ENCODE data around the gene MYO5A.
A peak's percentile ranks its signal among the peaks of the same experiment; 100 is the strongest.
"Not testable (repeated sequence)": the region's sequence is repeated elsewhere in the genome, so short reads cannot be mapped to it uniquely, and the experiment has no call there.

MYO5A gene

DNA sequence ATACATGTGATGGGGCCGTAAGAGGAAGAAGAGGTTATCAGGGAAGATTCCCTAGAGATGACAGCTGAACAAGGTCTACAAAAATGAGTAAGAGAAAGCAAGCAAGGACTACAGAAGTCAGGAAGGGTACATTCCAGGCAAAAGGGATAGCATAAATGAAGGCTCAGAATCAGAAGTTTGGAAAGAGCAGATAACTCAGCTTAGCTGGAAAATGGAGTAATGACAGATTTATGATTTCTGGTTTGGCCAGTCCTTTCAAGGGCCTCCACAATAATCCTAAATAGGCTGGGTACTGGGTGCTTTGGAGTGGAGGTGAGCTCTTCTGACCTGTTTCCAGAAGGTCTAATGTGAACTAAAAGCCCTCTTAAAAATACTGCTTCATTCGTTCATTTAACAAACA lies 110.7 kb downstream of the MYO5A start:
- peak overlapping the region in 1 of 7 experiments; percentile 3 for H3K4me3 ChIP-seq (ENCODE audit: control insufficient read depth in 1 of 7, extremely low read depth in 1 of 7, insufficient read depth in 4 of 7, low read depth in 2 of 7, low read length in 6 of 7)
- H3K4me1 ChIP-seq (ENCODE audit: control extremely low read depth in 1 of 4, control insufficient read depth in 4 of 4, insufficient read depth in 4 of 4, low read length in 3 of 4): peaks cover 14 to 42% (median 28%) of the 10 kb centered on the region in 4 experiments
- 100% methylated on average over 1 of the region's 2 CpGs for WGBS (ENCODE audit: insufficient coverage)
- no peaks in the 10 kb centered on the region for H3K27me3 ChIP-seq (replicated peaks in 2 of 5; ENCODE audit: control insufficient read depth in 4 of 5, insufficient read depth in 5 of 5, low read length in 4 of 5)
- no peaks in the 10 kb centered on the region for H3K9me3 ChIP-seq (ENCODE audit: control extremely low read depth in 1 of 5, control insufficient read depth in 4 of 5, insufficient read depth in 2 of 5, low read depth in 1 of 5, low read length in 4 of 5)
- H3K27ac ChIP-seq (ENCODE audit: insufficient read depth in 1 of 2, low read depth in 1 of 2, low read length in 2 of 2, poor library complexity in 1 of 2, severe bottlenecking in 2 of 2): peak overlapping the region in 1 of 2 experiments; percentile 89
- CTCF ChIA-PET: interaction anchor here (1.3 kb wide), 1 partner anchor 31 kb away, joined by 4 read pairs; no protein-coding TSS in a partner anchor
- POLR2A ChIA-PET: no interaction called here
- H3K36me3 ChIP-seq (ENCODE audit: control insufficient read depth in 4 of 4, insufficient read depth in 4 of 4, low read length in 3 of 4): peaks cover 0 to 2% (median 0%) of the 10 kb centered on the region in 4 experiments
- DNase-seq: no peak

- POLR2A ChIA-PET: interaction anchor here (0.6 to 0.8 kb wide), 2 partner anchors 44 to 66 kb away, joined by 3 to 8 read pairs; no protein-coding TSS in a partner anchor
- peak in 2 of 3 donors; percentile 72 to 78 for DNase-seq
- Histone ChIP-seq H3K27me3 (replicated peaks in 2 of 5; ENCODE audit: control insufficient read depth in 4 of 5, insufficient read depth in 5 of 5, low read length in 4 of 5) (no peaks in the 10 kb centered on the region), H3K4me1 (ENCODE audit: control extremely low read depth in 1 of 4, control insufficient read depth in 4 of 4, insufficient read depth in 4 of 4, low read length in 3 of 4) (peaks cover 14 to 42% (median 28%) of the 10 kb centered on the region in 4 experiments), H3K4me3 (ENCODE audit: control insufficient read depth in 1 of 7, extremely low read depth in 1 of 7, insufficient read depth in 4 of 7, low read depth in 2 of 7, low read length in 6 of 7) (no peak overlapping the region), H3K36me3 (ENCODE audit: control insufficient read depth in 4 of 4, insufficient read depth in 4 of 4, low read length in 3 of 4) (peaks cover 0 to 2% (median 0%) of the 10 kb centered on the region in 4 experiments), H3K27ac (ENCODE audit: insufficient read depth in 1 of 2, low read depth in 1 of 2, low read length in 2 of 2, poor library complexity in 1 of 2, severe bottlenecking in 2 of 2) (no peak overlapping the region), H3K9me3 (ENCODE audit: control extremely low read depth in 1 of 5, control insufficient read depth in 4 of 5, insufficient read depth in 2 of 5, low read depth in 1 of 5, low read length in 4 of 5) (no peaks in the 10 kb centered on the region)
- WGBS (ENCODE audit: insufficient coverage): no CpG with 5 or more reads among the region's 3 CpGs
- CTCF ChIA-PET: no interaction called here
Measured at GRCh38 chr15:52417521-52417920, 111.2 kb downstream of the MYO5A start.

DNA sequence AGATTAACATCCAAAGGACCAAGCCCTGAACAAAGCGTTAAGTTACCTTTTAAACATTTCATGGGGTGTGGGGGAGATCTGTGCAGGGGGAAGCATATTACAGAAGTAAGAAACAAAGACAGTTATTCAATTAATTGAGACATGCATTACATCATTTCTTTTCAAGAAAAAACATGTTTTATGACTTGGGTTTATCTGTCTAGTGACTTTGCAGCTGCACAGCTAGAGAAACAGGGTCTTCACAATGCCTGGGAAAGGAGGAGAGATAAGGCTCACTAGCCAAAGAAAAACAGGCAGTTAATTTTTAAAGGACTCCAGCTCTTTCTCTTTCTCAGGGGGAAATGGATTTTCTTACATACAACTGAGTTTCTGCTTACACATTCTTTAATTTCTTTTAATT lies 112.1 kb downstream of the MYO5A start:
- peak in 2 of 3 donors; percentile 29 to 56 for DNase-seq
- H3K27me3 ChIP-seq (replicated peaks in 2 of 5; ENCODE audit: control insufficient read depth in 4 of 5, insufficient read depth in 5 of 5, low read length in 4 of 5); H3K36me3 ChIP-seq (ENCODE audit: control insufficient read depth in 4 of 4, insufficient read depth in 4 of 4, low read length in 3 of 4); H3K9me3 ChIP-seq (ENCODE audit: control extremely low read depth in 1 of 5, control insufficient read depth in 4 of 5, insufficient read depth in 2 of 5, low read depth in 1 of 5, low read length in 4 of 5); POLR2A ChIA-PET; H3K4me3 ChIP-seq (ENCODE audit: control insufficient read depth in 1 of 7, extremely low read depth in 1 of 7, insufficient read depth in 4 of 7, low read depth in 2 of 7, low read length in 6 of 7): not testable (repeated sequence)
- Histone ChIP-seq H3K4me1 (ENCODE audit: control extremely low read depth in 1 of 4, control insufficient read depth in 4 of 4, insufficient read depth in 4 of 4, low read length in 3 of 4) (peaks cover 14 to 42% (median 28%) of the 10 kb centered on the region in 4 experiments), H3K27ac (ENCODE audit: insufficient read depth in 1 of 2, low read depth in 1 of 2, low read length in 2 of 2, poor library complexity in 1 of 2, severe bottlenecking in 2 of 2) (peak overlapping the region in 1 of 2 experiments; percentile 66)
- CTCF ChIA-PET: interaction anchor here (1.8 kb wide), 1 partner anchor 14 kb away, joined by 7 read pairs; no protein-coding TSS in a partner anchor
- no CpG with 5 or more reads among the region's 1 CpG for WGBS (ENCODE audit: insufficient coverage)

- no CpG with 5 or more reads among the region's 2 CpGs for WGBS (ENCODE audit: insufficient coverage)
- no peak overlapping the region for H3K4me3 ChIP-seq (ENCODE audit: control insufficient read depth in 1 of 7, extremely low read depth in 1 of 7, insufficient read depth in 4 of 7, low read depth in 2 of 7, low read length in 6 of 7)
- no peaks in the 10 kb centered on the region for H3K9me3 ChIP-seq (ENCODE audit: control extremely low read depth in 1 of 5, control insufficient read depth in 4 of 5, insufficient read depth in 2 of 5, low read depth in 1 of 5, low read length in 4 of 5)
- POLR2A ChIA-PET: no interaction called here
- CTCF ChIA-PET: interaction anchor here (1.8 kb wide), 1 partner anchor 13 kb away, joined by 7 read pairs; no protein-coding TSS in a partner anchor
- no peak overlapping the region for H3K27ac ChIP-seq (ENCODE audit: insufficient read depth in 1 of 2, low read depth in 1 of 2, low read length in 2 of 2, poor library complexity in 1 of 2, severe bottlenecking in 2 of 2)
- no peak for DNase-seq
- H3K4me1 ChIP-seq (ENCODE audit: control extremely low read depth in 1 of 4, control insufficient read depth in 4 of 4, insufficient read depth in 4 of 4, low read length in 3 of 4): peaks cover 14 to 38% (median 27%) of the 10 kb centered on the region in 4 experiments
- peaks cover 0 to 2% (median 0%) of the 10 kb centered on the region in 4 experiments for H3K36me3 ChIP-seq (ENCODE audit: control insufficient read depth in 4 of 4, insufficient read depth in 4 of 4, low read length in 3 of 4)
- H3K27me3 ChIP-seq (replicated peaks in 2 of 5; ENCODE audit: control insufficient read depth in 4 of 5, insufficient read depth in 5 of 5, low read length in 4 of 5): no peaks in the 10 kb centered on the region
Measured at GRCh38 chr15:52415628-52416027, 113.1 kb downstream of the MYO5A start.

DNA sequence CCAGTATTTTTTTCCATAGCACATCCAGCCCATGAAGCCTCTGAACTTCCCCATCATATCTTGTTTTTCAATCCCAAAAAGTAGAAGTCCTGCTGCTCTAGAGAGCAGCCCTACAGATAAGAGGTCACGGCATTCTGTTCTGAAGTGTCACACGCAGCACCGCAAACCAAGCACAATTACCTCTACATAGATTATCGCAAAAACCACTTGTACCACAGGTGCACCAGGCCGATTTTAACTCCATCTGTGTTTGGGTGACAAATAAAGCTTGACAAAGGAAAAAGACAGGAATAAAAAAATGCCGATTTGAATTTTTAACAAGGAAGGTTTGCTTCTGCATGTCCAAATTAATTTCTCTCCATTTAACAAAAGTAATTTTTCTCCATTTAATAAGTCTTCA lies 113.7 kb downstream of the MYO5A start:
- peaks cover 13 to 34% (median 22%) of the 10 kb centered on the region in 4 experiments for H3K4me1 ChIP-seq (ENCODE audit: control extremely low read depth in 1 of 4, control insufficient read depth in 4 of 4, insufficient read depth in 4 of 4, low read length in 3 of 4)
- no peak overlapping the region for H3K4me3 ChIP-seq (ENCODE audit: control insufficient read depth in 1 of 7, extremely low read depth in 1 of 7, insufficient read depth in 4 of 7, low read depth in 2 of 7, low read length in 6 of 7)
- no peak overlapping the region for H3K27ac ChIP-seq (ENCODE audit: insufficient read depth in 1 of 2, low read depth in 1 of 2, low read length in 2 of 2, poor library complexity in 1 of 2, severe bottlenecking in 2 of 2)
- no peaks in the 10 kb centered on the region for H3K27me3 ChIP-seq (replicated peaks in 2 of 5; ENCODE audit: control insufficient read depth in 4 of 5, insufficient read depth in 5 of 5, low read length in 4 of 5)
- POLR2A ChIA-PET: no interaction called here
- peaks cover 0 to 2% (median under 1%) of the 10 kb centered on the region in 4 experiments for H3K36me3 ChIP-seq (ENCODE audit: control insufficient read depth in 4 of 4, insufficient read depth in 4 of 4, low read length in 3 of 4)
- no peaks in the 10 kb centered on the region for H3K9me3 ChIP-seq (ENCODE audit: control extremely low read depth in 1 of 5, control insufficient read depth in 4 of 5, insufficient read depth in 2 of 5, low read depth in 1 of 5, low read length in 4 of 5)
- CTCF ChIA-PET: interaction anchor here (1.1 kb wide), 1 partner anchor 67 kb away, joined by 3 read pairs; no protein-coding TSS in a partner anchor
- peak in 1 of 3 donors; percentile 17 for DNase-seq
- 96% methylated on average over 4 of the region's 6 CpGs for WGBS (ENCODE audit: insufficient coverage)

- no peak for DNase-seq
- Histone ChIP-seq H3K27me3 (replicated peaks in 2 of 5; ENCODE audit: control insufficient read depth in 4 of 5, insufficient read depth in 5 of 5, low read length in 4 of 5) (no peaks in the 10 kb centered on the region), H3K27ac (ENCODE audit: insufficient read depth in 1 of 2, low read depth in 1 of 2, low read length in 2 of 2, poor library complexity in 1 of 2, severe bottlenecking in 2 of 2) (no peak overlapping the region), H3K4me3 (ENCODE audit: control insufficient read depth in 1 of 7, extremely low read depth in 1 of 7, insufficient read depth in 4 of 7, low read depth in 2 of 7, low read length in 6 of 7) (no peak overlapping the region), H3K4me1 (ENCODE audit: control extremely low read depth in 1 of 4, control insufficient read depth in 4 of 4, insufficient read depth in 4 of 4, low read length in 3 of 4) (no peaks in the 10 kb centered on the region), H3K9me3 (ENCODE audit: control extremely low read depth in 1 of 5, control insufficient read depth in 4 of 5, insufficient read depth in 2 of 5, low read depth in 1 of 5, low read length in 4 of 5) (no peaks in the 10 kb centered on the region), H3K36me3 (ENCODE audit: control insufficient read depth in 4 of 4, insufficient read depth in 4 of 4, low read length in 3 of 4) (peaks cover 3 to 10% (median 5%) of the 10 kb centered on the region in 4 experiments)
- ChIA-PET CTCF (no interaction called here), POLR2A (no interaction called here)
- WGBS (ENCODE audit: insufficient coverage): 100% methylated on average over 1 of the region's 1 CpG
Measured at GRCh38 chr15:52408823-52409222, 119.9 kb downstream of the MYO5A start.

DNA sequence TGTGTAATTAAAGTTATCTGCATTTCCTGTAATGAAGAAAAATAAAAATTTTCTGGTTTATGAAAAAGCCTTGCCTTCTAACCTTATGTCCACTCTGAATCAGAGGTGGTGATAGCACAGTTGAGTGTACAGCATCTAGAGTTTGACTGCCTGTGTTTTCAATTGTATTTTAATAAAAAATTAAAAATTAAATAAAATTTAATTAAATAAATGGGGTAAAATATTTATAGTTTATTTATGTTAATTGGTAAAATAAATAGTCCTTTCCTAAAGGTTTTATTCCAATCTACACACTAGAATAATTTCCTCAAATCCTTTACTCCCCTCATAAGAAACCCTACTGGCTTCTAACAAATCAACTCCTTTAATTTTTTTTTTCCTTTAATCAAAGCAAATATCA lies 121.3 kb downstream of the MYO5A start:
- Histone ChIP-seq H3K9me3 (ENCODE audit: control extremely low read depth in 1 of 5, control insufficient read depth in 4 of 5, insufficient read depth in 2 of 5, low read depth in 1 of 5, low read length in 4 of 5) (no peaks in the 10 kb centered on the region), H3K27me3 (replicated peaks in 2 of 5; ENCODE audit: control insufficient read depth in 4 of 5, insufficient read depth in 5 of 5, low read length in 4 of 5) (no peaks in the 10 kb centered on the region), H3K4me1 (ENCODE audit: control extremely low read depth in 1 of 4, control insufficient read depth in 4 of 4, insufficient read depth in 4 of 4, low read length in 3 of 4) (no peaks in the 10 kb centered on the region), H3K4me3 (ENCODE audit: control insufficient read depth in 1 of 7, extremely low read depth in 1 of 7, insufficient read depth in 4 of 7, low read depth in 2 of 7, low read length in 6 of 7) (no peak overlapping the region), H3K36me3 (ENCODE audit: control insufficient read depth in 4 of 4, insufficient read depth in 4 of 4, low read length in 3 of 4) (peaks cover 3 to 10% (median 5%) of the 10 kb centered on the region in 4 experiments), H3K27ac (ENCODE audit: insufficient read depth in 1 of 2, low read depth in 1 of 2, low read length in 2 of 2, poor library complexity in 1 of 2, severe bottlenecking in 2 of 2) (no peak overlapping the region)
- ChIA-PET CTCF (interaction anchor here (2.9 kb wide), 1 partner anchor 12 kb away, joined by 14 read pairs; no protein-coding TSS in a partner anchor), POLR2A (no interaction called here)
- DNase-seq: no peak
